ENCODE data around the gene PAPPA.

Gene PAPPA

GRCh38 chr9:116355153-116355921 lies 201.7 kb downstream of the PAPPA start:
- no peak for DNase-seq

DNA sequence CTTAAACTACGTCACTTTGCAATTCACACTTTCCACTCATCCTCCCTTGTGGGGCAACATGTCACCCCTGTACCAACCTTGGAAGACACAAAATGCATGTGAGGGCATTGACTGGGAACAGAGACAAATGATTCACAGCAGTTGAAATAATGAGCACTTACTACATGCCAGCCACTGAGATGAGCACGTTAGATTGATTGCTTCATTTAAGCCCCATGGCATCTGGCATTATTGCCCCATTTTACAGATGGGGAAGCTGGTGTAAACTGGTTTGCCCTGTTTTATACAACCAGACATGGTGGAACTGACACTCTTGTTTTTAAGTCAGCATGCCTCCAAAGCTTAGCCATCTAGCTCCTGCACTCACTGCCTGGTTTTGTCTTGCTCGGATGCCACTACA lies 204.7 kb downstream of the PAPPA start:
- no peak for DNase-seq

DNA sequence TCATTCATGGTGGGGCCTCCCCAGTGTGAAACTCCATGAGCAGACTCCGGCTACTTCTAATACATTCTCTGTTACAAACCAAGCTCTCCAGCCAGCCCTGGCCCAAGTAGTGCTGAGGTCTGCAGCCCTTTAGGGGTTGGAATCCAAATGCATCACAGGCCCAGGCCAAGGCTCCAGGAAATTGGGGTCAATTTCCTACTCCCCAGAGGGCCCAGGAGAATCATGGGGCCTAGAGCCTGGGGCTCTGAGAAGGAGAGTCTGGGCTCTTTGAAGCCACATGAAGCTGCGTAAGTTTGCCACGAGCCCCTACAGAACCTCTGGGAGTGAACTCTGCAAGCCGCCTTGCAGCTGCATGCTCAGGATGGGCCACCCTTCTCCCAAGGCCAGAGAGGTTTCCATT lies 206.4 kb downstream of the PAPPA start:
- DNase-seq, result no peak

- no peak for DNase-seq
Observed at GRCh38 chr9:116360989-116361388, 207.4 kb downstream of the PAPPA start.

DNA sequence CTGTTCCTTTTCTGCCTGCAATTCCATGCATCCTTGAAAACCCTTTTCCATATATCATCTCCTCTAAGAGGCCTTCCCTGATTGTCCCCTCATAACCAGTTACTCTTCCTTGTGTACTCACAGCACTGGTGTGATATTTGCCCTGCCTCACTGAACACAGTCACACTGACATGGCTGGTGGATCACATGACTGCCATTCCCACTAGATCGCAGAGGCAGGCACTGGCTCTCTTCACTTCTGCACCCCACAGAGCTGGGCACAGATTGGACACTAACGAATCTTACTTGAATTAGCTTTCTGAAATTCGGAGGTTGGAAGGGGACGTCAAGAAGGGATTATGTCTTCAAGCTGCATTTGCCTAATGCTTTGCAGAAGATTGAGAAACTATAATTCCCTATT lies 208.0 kb downstream of the PAPPA start:
- DNase-seq, result no peak

DNA sequence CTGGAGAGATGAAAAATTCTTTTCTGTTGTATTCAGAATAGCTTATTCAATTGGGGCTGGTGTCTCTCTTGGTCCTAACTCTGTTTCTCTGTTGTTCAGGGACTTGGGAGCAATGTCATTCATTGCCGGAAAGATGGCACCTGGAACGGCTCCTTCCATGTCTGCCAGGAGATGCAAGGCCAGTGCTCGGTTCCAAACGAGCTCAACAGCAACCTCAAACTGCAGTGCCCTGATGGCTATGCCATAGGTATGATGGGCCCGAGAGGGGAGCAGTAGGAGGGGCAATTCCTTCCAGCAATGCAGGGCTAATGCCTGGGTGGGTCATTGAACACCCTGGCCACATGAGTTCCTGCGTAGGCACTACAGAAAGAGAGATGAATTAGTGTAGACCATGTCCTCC lies 208.9 kb downstream of the PAPPA start:
- no peak for DNase-seq

- DNase-seq, result no peak
Observed at GRCh38 chr9:116365056-116365471, 211.5 kb downstream of the PAPPA start.

GRCh38 chr9:116366241-116366640 lies 212.7 kb downstream of the PAPPA start:
- no peak for DNase-seq

DNA sequence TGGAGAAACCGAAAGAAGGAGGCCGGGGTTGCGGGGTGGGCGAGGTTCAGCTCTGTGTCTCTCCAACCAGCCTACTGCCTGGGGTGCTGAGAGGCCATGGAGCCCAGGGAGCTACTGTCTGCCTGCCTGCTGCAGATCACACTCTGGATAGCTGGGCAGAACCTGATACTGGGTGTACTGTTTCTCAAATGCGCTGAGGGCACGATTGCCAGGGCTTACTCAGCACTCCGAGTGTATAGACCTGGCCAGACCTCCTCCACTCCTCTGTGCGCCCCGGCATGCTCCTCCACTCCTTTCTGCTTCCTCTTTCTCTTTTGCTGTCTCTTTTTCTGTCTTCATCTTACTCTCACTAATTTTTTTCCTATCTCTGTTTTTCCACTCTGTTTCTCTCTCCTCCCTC lies 215.1 kb downstream of the PAPPA start:
- no peak for DNase-seq

DNA sequence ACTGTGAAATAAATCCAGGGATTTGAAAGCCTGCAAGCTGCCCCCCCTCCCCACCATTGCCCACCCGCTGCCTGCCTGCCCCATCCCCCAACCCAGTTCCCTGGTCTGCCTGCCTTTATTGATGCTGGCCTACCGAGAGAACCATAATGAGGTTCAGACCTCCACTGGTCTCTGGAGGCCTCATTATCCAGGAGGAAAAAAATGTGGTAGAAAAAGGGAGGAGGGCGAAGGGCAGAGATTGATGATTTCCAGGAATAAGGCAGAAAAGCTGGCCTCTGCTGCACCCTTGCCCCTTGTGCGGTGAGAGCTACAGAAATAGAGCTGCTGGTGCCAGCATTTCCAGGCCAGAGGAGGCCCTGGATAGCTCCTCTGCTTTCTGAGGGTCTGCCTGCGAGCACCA lies 216.1 kb downstream of the PAPPA start:
- DNase-seq, result no peak

DNA sequence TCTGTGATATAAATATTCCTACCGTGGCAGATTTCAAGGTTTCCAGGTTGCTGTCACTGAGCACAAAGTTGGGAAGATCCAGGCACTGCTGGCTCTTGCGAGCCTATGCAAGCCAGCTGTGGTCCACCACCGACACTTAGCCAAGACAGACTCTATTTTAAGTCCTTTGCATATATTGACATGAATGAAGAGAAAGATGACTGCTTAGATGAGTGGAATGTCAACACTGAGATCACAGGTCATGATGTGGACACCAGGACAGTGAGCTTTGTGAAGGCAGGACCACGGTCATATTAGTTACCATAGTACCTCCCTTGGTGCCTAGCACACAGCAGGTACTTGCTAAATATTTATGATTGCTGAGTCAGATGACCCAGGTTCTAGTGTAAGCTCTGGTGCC lies 217.0 kb downstream of the PAPPA start:
- no peak for DNase-seq

DNA sequence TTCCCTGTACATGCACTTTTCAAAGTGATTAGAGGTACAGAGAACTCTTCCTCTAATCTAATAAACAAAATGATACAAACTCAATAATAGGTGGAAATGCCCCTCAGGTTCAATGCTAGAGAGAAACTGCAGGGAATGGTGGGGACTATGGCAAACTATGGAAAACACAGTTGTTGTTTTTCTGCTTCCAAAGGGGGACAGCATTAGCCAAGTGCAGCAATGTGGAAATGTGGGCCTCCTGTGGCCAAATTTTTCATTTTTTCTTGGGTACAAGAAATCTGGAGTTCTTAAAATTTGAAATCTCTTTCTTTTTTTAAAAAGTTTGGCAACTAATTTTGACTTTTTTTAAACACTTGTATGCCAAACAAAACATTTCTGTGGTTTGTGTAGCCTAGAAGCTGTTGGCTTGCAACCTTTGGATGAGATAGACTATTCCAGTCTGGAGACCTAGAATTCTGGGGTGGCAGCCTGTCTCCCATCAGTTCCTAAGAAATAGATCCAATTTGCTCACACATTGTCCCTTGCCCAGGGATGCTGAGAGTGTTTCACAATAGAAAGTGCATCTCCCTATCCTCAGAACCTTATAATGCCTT lies 218.6 kb downstream of the PAPPA start:
- DNase-seq, result no peak

DNA sequence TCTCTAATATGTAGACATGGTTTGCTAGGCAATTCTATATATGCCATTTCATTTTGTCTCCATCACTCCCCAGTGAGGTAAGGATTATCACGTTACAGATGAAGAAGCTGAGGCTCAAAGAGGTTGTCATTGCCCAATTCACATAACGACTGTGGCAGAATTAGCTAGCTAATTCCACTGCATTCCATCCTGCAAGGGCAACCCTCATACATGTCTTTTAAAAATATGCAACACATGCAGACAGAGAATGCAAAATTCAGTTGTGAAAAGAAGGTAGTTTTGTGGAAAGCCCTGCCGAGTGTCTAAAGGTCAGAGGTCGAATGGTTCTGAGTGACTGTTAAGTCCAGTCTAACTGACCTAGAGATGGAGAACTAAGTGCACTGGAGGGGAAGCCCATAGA lies 219.2 kb downstream of the PAPPA start:
- DNase-seq, result no peak

- DNase-seq, result no peak
Observed at GRCh38 chr9:116377179-116377798, 223.7 kb downstream of the PAPPA start.

GRCh38 chr9:116378873-116379272 lies 225.3 kb downstream of the PAPPA start:
- no peak for DNase-seq

- no peak for DNase-seq
Observed at GRCh38 chr9:116379821-116380220, 226.2 kb downstream of the PAPPA start.

GRCh38 chr9:116380496-116380995 lies 227.0 kb downstream of the PAPPA start:
- no peak for DNase-seq

GRCh38 chr9:116381350-116381749 lies 227.8 kb downstream of the PAPPA start:
- no peak for DNase-seq

GRCh38 chr9:116382053-116382452 lies 228.5 kb downstream of the PAPPA start:
- no peak for DNase-seq

DNA sequence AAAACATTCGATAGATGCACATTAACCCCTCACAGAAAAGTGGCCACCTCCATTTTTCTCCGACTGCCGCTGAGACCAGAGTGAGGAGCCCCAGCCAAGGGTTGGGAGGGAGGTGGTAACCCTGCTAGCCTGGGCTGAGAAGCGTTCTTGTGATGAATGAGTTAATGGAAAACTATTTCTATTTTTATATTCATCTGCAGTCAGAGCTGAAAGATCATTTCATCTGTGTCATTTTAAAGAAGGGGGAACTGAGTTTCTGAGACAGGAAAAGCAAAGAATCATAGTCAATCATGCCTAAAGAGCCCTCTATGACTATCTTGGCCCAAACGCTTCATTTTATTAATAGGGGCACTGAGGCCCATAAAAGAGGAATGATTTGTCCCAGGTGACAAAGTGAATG lies 229.5 kb downstream of the PAPPA start:
- no peak for DNase-seq

DNA sequence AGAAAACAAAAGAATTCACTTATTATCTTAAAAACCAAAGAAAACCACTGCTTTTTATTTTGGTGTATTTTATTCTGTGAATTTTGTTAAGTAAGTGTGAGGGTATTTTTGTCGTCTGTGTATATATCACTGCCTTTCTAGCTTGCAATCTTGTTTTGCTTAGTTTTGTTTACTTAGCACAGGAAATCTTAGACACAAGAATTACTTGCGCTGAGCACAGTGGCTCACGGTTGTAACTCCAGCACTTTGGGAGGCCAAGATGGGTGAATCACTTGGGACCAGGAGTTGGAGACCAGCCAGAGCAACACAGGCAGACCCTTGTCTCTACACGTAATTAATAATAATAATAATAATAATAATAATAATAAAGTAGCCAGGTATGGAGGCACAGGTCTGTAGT lies 230.3 kb downstream of the PAPPA start:
- DNase-seq, result no peak

- no peak for DNase-seq
Observed at GRCh38 chr9:116387934-116388698, 234.5 kb downstream of the PAPPA start.

GRCh38 chr9:116389541-116390302 lies 236.1 kb downstream of the PAPPA start:
- no peak for DNase-seq
